ENCODE measurements around the gene ESPN.
"Not testable (repeated sequence)": the region's sequence is repeated elsewhere in the genome, so short reads cannot be mapped to it uniquely, and the experiment has no call there.

Gene ESPN

DNA sequence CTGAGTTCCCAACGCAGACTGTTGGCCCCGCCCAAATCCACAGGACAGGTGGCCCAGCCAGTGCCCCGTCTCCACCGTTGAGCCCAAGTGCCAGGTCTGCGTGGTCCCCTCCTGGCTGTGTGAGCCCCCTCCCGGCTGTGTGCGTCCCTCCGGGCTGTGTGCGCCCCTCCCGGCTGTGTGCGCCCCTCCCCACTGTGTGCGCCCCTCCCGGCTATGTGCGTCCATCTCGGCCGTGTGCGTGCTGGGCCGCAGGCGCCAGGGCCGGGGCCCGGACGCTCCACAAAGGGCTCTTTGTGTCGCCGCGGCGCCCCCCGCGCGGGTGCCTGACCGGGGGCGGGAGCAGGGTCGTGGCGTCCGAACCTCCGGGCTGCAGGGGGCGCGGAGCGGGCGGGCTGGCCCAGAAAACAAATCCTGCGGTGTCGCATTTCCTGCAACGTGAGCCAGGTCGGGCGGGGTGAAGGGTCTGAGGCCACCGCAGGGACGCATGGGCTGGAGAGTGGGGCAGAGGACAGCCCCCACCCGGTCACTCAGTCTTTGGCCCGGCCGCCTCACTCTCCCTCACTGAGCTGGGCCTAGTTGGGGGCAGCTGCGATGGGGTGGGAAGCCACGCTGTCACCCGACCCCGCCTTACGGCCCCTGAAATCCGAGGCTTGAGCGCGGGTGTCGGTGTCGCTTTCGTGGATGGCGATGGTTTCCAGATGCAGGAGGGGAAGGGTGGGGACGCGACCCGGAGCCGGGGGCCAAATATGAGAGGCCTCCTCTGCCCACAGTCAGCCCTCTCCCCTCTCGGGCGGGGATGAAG lies 22.6 kb downstream of the ESPN start:
- H3K4me3 ChIP-seq (ENCODE audit: low read depth, low read length) = peak overlapping the region; percentile 16; the same call in 1 of the 2 replicates
- DNase-seq (ENCODE audit: low read depth) = no peak

DNA sequence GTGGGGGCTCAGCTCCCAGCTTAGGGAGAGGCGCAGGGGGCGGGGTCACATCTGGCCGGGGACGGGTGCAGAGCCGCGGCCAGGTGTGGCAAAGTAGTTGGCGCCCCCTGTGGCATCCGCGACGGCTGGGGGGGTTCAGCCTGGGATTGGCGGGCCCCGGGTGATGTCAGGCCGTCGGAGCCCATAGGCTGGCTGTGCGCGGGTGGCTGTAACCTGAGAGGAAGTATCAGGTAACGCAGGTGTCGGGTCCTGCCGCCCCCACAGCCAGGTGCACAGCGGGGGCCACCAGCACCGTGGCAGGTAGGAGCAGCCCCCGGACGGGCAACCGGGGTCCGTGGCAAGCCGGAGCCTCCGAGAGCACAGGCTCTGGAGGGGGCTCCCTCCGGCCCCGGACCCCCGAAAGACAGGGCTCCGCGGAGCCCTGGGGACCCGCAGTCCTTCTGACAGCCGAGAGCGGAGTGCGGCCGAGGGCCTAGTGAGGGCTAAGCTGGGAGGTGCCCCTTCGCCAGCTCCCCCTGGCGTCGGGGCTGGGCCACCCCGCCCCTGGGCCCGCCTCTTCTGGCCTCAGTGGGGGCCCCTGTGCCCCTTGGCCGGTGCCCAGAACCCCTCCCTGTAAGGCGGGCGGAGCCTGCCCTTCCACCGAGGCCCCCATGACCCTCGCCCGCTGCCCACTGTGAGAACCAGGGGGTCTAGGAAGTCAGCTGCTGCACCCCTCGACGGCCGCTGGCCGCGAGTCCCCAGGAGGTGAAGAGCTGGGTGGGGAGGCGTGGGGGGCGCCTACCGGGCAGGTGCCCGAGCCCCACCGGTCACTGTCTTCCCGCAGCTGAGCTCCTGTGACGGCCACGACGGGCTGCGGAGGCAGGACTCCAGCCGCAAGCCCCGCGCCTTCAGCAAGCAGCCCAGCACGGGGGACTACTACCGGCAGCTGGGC lies 23.5 kb downstream of the ESPN start:
- TF ChIP-seq, protein P1, sequence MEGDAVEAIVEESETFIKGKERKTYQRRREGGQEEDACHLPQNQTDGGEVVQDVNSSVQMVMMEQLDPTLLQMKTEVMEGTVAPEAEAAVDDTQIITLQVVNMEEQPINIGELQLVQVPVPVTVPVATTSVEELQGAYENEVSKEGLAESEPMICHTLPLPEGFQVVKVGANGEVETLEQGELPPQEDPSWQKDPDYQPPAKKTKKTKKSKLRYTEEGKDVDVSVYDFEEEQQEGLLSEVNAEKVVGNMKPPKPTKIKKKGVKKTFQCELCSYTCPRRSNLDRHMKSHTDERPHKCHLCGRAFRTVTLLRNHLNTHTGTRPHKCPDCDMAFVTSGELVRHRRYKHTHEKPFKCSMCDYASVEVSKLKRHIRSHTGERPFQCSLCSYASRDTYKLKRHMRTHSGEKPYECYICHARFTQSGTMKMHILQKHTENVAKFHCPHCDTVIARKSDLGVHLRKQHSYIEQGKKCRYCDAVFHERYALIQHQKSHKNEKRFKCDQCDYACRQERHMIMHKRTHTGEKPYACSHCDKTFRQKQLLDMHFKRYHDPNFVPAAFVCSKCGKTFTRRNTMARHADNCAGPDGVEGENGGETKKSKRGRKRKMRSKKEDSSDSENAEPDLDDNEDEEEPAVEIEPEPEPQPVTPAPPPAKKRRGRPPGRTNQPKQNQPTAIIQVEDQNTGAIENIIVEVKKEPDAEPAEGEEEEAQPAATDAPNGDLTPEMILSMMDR (IDR thresholded peaks at IDR 0.05; ENCODE audit: low read depth, low read length, missing control alignments) = no peak
- H3K4me3 ChIP-seq (ENCODE audit: low read depth, low read length) = no peak overlapping the region
- no peak for DNase-seq (ENCODE audit: low read depth)

More for the DNA sequence above, 22.6 kb downstream of the ESPN start:
- TF ChIP-seq, protein P1 (IDR thresholded peaks at IDR 0.05; ENCODE audit: low read depth, low read length, missing control alignments) = no peak

DNA sequence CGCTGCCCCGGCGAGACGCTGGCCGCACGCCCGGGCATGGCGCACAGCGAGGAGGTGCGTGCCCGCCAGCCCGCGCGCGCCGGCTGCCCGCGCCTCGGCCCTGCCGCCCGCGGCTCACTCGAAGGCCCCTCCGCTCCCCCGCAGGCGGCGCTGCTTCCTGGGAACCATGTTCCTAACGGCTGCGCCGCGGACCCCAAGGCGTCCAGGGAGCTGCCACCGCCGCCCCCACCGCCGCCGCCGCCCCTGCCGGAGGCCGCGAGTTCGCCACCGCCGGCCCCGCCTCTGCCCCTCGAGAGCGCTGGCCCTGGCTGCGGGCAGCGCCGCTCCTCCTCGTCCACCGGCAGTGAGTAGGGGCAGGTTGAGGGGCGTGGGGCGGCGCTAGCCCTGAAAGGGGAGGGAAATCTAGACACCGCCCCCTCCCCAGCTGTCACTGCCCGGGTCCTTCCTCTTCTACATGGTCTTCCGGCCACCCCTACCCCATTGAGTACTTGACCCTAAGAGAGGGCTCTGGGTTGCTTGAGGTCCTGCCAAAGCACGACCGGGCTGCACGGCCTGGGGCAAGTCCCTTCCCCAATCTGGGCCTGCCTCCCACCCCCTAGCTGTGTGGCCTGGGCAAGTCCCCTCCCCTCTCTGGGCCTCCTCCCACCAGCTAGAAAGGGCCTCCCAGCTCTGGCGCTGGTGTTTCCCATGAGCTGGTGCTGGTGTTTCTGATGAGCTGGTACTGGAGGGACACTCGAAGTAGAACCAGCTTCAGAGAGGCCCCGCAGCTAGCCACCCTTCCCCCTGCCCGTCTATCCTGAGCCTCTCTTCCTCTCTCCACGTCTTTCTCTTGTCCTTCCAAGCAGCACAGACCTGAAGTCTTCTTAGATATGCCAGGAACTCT lies 24.4 kb downstream of the ESPN start:
- no peak for DNase-seq (ENCODE audit: low read depth)
- H3K4me3 ChIP-seq (ENCODE audit: low read depth, low read length) = no peak overlapping the region

DNA sequence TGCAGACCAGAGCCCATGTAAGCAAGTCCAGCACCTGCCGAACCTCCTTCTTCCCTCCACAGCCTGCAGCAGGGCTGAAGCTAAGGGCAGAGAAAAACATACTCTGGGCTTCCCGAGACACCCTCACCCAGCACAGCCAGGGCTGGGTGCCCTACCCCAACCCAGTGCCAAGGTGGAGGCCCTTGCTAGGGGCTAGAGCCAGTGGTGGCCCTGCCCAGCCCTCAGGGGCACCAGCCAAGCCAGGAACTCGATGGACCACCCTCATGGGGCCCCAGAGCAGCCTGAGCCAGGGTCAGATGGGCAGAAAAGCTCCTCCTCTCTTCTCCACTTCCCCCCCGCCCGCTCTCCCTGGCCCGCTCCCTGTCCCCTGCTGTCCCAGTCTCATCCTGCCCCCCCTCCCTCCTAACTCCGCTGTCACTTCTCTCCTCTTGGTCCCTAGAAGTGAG lies 25.5 kb downstream of the ESPN start:
- DNase-seq (ENCODE audit: low read depth) = no peak
- TF ChIP-seq, protein P1 (IDR thresholded peaks at IDR 0.05; ENCODE audit: low read depth, low read length, missing control alignments) = no peak
- H3K4me3 ChIP-seq (ENCODE audit: low read depth, low read length) = no peak overlapping the region

More for the DNA sequence above, 24.4 kb downstream of the ESPN start:
- TF ChIP-seq, protein P1 (IDR thresholded peaks at IDR 0.05; ENCODE audit: low read depth, low read length, missing control alignments) = no peak

DNA sequence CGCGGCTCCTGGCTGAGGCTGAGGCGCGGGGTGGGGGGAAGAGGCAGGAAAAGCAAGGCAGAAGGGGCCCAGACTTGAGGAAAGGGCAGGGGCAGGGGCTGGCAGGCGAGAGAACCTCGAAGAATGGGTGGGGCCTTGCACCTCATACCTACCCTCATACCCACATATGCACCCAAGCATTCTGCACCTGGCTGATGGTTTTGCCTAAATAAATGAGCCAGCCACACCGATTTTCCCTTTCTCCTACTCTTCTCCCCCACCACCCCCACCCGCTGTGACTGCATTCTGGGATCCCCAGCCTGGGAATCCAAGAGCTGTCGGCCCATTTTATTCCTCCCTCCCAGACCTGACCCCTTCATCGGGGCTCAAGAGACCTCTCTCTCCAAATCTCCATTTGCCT lies 25.9 kb downstream of the ESPN start:
- H3K4me3 ChIP-seq (ENCODE audit: low read depth, low read length); DNase-seq (ENCODE audit: low read depth): not testable (repeated sequence)

DNA sequence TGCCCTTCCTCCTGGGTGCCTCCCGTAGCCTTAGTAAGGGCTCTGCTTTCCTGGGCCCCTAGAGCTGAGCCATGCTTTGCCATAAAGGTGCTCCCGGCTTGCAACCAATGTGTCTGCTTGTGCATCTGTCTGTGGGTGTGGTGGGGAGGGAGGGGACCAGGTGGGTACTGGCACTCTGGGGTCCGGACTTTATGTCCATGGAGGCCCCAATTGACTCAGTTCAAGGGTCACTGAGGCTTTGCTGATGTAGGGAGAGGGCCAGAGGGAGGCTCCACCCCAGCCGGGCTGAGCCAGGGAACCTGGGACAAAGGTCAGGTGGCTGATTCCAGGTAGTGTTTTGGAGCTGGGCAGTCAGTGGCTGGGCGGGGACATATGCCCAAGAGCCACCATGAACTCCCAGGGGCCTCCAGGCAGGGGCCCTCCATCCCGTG lies 26.4 kb downstream of the ESPN start:
- no peak overlapping the region for H3K4me3 ChIP-seq (ENCODE audit: low read depth, low read length)
- no peak for DNase-seq (ENCODE audit: low read depth)
- TF ChIP-seq, protein P1 (IDR thresholded peaks at IDR 0.05; ENCODE audit: low read depth, low read length, missing control alignments) = no peak

DNA sequence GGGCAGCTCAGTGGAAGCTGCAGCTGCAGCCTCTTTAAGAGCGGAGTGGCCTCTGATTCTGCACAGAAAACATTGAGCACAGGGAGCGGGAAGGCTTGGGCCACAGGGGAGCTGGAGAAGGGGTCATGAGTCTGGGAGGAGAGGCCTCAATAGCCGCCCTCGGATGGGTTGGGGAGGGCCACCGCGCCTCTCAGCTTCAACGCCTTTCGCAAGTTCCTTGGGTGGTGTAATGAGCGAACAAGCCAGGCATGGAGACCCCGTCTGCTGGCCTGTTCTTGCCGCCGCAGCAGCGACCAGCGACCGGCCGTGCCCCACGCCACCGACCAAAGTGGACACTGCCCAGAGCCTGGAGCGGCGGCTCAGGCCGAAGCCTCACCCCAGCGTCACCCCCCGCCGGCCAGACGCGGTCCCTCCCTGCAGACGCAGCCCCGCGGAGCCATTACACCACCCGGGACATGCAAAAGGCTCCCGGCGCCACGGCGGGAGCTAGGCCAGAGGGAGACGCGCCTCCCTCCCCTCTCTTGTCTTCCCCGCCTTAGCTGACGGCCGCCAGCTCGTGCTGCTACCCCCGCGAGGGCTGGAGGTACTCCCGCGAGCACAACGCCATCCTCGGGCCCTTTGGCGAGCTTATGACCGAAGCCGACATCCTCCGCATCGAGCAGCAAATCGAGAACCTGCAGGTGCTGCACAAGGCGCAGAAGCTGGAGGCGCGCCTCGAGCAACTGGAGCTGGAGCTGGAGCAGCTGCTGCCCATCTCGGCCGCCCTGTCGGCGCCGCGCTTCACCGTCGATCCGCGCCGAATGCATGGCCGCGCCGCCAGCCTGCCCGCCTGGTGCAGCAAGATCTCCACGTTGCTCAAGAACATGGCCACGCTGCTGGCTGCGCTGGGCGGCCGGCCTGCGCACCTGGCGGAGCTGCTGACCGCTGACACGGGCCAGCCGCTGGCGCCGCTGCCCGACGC lies 29.6 kb downstream of the ESPN start:
- DNase-seq (ENCODE audit: low read depth); H3K4me3 ChIP-seq (ENCODE audit: low read depth, low read length): not testable (repeated sequence)

Measured in GM12864 (cell line).